HG03378 (cell line): ENCODE measurements around the gene CLK1.

Source experiments
- ATAC-seq: cut with Tn5 transposase; IDR thresholded peaks from one replicate; pipeline ENCODE4 v1.9.1; 2021; ENCODE audit warnings: mild to moderate bottlenecking, moderate library complexity; ENCODE audit not compliant: unreplicated experiment

CLK1 gene

DNA sequence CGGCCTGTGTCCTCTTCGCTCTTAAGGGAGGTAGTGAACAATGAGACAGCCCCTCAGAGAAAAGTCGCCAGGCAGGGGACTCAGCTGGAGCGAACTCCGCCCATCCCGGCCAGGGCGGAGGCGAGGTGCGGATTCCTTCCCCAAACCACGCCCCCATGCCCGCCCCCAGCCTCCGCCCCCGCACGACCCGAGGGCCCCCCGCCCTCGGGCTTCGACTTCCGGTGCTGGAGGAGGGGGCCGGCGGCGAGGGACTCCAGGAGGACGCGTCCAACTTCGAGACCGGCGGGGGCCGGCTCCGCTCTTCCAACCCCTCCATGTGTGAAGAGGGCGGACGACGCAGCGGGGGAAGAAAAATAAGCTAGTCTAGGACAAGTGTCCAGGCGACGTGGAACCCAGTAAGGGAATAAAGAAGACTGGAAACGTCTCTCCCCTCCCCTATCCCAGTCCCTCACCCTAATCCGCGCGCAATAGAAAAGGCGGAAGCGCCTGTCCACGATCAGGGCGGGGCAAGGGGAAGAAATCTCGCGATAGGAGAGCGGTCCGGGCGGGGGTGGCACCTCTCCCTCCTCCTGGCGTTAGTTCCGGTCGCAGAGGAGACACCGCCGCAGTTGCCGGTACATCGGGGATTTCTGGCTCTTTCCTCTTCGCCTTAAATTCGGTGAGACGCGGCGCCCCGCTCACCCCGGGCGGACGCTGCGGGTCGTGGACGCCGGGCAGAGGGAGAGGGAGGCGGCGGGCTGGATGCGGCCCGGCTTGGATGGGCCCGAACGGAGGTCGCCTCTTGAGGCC is 52.9 kb downstream of the CLK1 start, which contains the start of gene BZW1:
BZW1 (plus strand) TSS at position 578 of the 789 bp plus-strand sequence. CDS start 1,308 bp downstream, outside the sequence.
- peak; percentile 71 for ATAC-seq

DNA sequence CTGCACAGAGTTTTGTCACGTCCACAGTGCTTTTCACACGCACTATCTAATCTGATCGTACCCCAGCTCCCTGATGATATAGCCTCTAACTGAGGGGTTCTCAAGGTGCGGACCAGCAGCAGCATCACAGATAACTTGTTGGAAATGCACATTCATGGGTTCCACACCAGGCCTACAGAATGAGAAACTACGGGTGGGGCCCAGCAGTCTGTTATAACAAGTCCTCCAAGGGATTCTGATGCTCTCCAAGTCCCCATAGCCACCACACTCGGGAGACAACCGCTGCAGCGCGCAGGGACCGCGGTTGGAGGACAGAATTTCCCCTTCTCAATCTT is 53.5 kb downstream of the CLK1 start:
- ATAC-seq: no peak

DNA sequence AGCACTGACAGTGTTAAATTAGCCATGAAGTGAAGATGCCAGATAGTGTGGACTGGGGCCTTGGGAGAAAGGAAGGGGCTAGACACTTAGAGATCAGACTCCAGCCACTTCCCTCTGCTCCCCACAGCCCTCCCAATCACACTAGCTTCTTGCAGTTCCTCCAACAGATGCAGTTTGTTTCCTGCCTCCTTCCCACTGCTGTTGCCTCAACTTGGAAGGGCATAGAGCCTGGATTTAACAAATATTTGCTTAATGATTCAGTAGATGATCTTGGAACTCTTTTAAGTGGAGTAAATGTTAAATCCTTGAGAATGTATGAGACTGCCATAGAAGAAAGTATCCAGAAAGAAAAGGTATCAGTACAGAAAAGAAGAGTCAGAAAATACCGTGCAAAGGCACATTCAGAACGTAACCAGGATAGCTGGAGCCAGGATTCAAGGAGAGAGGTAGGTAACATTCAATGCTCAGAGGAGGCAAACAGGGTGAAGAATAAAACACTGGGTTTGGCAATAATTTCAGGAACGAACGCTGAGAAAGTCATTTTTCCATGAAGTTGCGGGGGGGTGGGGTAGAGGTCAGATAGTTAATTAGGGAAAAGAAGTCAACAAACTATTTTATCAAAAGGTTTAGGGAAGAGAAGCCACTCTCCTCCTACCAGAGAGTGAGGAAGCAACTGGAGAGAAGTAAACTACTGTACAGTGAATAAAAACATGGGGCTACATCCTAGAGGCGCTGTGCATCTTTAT is 54.0 kb downstream of the CLK1 start:
- ATAC-seq: no peak

DNA sequence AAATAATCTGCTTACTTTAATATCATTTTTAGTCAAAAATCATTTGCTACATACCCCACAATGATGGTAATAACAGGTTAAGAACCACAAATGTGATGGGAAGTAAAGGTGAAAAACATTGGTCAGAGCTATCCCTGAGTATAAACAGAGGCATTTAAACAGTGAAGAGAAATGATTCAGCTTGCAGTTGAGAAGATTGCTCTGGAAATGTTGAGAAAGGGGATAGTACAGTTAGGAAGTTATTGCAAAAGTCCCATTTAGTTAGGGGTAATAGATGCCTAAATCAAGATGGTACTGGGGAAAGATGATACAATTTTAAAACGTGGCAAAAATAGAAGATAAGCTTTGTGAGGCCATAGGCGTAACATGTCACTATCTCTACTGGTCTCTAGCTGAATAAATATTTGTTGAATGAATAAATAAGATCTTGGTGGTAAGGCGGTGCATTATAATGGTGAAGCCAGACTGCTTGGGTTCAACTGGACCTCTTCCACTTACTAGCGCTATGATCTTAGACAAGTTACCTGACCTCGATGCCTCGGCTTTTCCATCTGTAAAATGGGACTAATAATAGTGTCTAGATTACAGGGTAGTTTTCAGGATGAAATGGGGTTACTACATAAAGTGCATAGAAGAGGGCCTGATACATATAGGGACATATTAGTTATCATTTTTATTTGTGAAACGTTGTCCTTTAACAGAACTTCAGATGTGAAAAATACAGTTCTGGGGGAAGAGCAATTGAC is 54.8 kb downstream of the CLK1 start:
- no peak for ATAC-seq
